HCT116 (cell line): ENCODE measurements around the gene PLCXD3. TPM values are rescaled to one million over a fixed set of nuclear protein-coding genes. Genes with fewer than 3 reads are reported as not detected.

Experiments
- ATAC-seq: fragments of 200-7000 bp; cut with Tn5 transposase; 2 replicates; pipeline ENCODE4 v1.9.1; 2020; ENCODE audit warnings: mild to moderate bottlenecking, moderate library complexity
- BruUV-seq: library from RNA; stranded (reverse); fragments of 400-500 nt; replicated peaks from 2 replicates; lab custom pipeline; 2021; lab: Mats Ljungman, UMichigan
- CTCF ChIA-PET: fragments of 300-600 bp; sonication (Branson Sonifier 250); formaldehyde crosslinking; loops from one replicate; lab custom pipeline; 2021; ENCODE audit warnings: antibody characterized with exemption; lab: Charles Lee
- POLR2A ChIA-PET: fragments of 300-600, 350-600 bp; sonication (Branson Sonifier 250); formaldehyde crosslinking; loops from one replicate; lab custom pipeline; 2021; ENCODE audit warnings: antibody characterized with exemption; lab: Charles Lee
- RAD21 ChIA-PET, 2 experiments: fragments of 300-600 bp; sonication (Branson Sonifier 250); formaldehyde crosslinking; loops; one replicate each; lab custom pipeline; 2023; ENCODE audit warnings: low total read pairs in 2 of 2; ENCODE audit not compliant: uncharacterized antibody in 2 of 2, unreplicated experiment in 2 of 2, low non-redundant PET in 1 of 2; lab: Charles Lee
- DNase-seq: peaks from one replicate; pipeline ENCODE4 v3.0.0-alpha.2; 2010; ENCODE audit warnings: low read depth, low spot score
- H2AFZ ChIP-seq: fragments of 200-600 bp; shearing (Covaris generic), sonication (generic); 2 replicates; pipeline ENCODE4 v1.6.1; 2017; ENCODE audit warnings: low read depth, mixed run types, mixed read lengths, antibody characterized with exemption, low read length; ENCODE audit not compliant: poor library complexity, severe bottlenecking
- H3K27ac ChIP-seq: 2 replicates; pipeline ENCODE4 v1.5.1; 2012; ENCODE audit warnings: low read depth, low read length
- H3K27me3 ChIP-seq: fragments of 200-600 bp; sonication (generic); 2 replicates; pipeline ENCODE4 v1.6.1; 2016; ENCODE audit warnings: mixed run types, low read length, mixed read lengths; ENCODE audit not compliant: insufficient read depth
- H3K36me3 ChIP-seq, 2 experiments: fragments of 200-500 bp in 1 of 2; fragments of 200-600 bp in 1 of 2; sonication (Bioruptor generic) in 1 of 2; sonication (generic) in 1 of 2; 2 replicates each; pipeline versions ENCODE4 v1.5.1 to v1.6.1; 2014 to 2016; ENCODE audit warnings: low read length in 2 of 2, inconsistent platforms in 1 of 2, mixed read lengths in 1 of 2, mixed run types in 1 of 2; ENCODE audit not compliant: insufficient read depth in 2 of 2, control insufficient read depth in 1 of 2
- H3K4me1 ChIP-seq, 2 experiments: fragments of 200-600 bp in 1 of 2; sonication (generic) in 1 of 2; 2 replicates each; pipeline versions ENCODE4 v1.5.1 to v1.6.1; 2012 to 2017; ENCODE audit warnings: low read length in 2 of 2, inconsistent platforms in 1 of 2, mild to moderate bottlenecking in 1 of 2, mixed read lengths in 1 of 2, mixed run types in 1 of 2, moderate library complexity in 1 of 2; ENCODE audit not compliant: insufficient read depth in 2 of 2, control insufficient read depth in 1 of 2
- H3K4me2 ChIP-seq: fragments of 200-600 bp; sonication (generic); 2 replicates; pipeline ENCODE4 v1.6.1; 2017; ENCODE audit warnings: mixed run types, low read length, mixed read lengths
- H3K4me3 ChIP-seq, 2 experiments: fragments of 200-600 bp in 1 of 2; sonication (generic) in 1 of 2; replicated peaks in 1 of 2; 2 replicates each; pipeline ENCODE4 v1.5.1; 2011 to 2016; ENCODE audit warnings: low read length in 2 of 2, control low read depth in 1 of 2, low read depth in 1 of 2, mild to moderate bottlenecking in 1 of 2, mixed read lengths in 1 of 2, mixed run types in 1 of 2
- H3K79me2 ChIP-seq: fragments of 200-600 bp; sonication (generic); 2 replicates; pipeline ENCODE4 v1.6.1; 2017; ENCODE audit warnings: mild to moderate bottlenecking, mixed run types, low read length, moderate library complexity, mixed read lengths; ENCODE audit not compliant: insufficient read depth
- H3K9ac ChIP-seq: fragments of 200-600 bp; sonication (generic); 2 replicates; pipeline ENCODE4 v1.6.1; 2016; ENCODE audit warnings: low read length, mixed read lengths
- H3K9me2 ChIP-seq: fragments of 200-600 bp; sonication (generic), shearing (Covaris generic); 2 replicates; pipeline ENCODE4 v1.6.1; 2017; ENCODE audit warnings: mixed run types, mild to moderate bottlenecking, moderate library complexity; ENCODE audit not compliant: insufficient read depth
- H3K9me3 ChIP-seq, 2 experiments: fragments of 200-500 bp in 1 of 2; fragments of 200-600 bp in 1 of 2; sonication (Bioruptor generic) in 1 of 2; sonication (generic) in 1 of 2; 2 replicates each; pipeline ENCODE4 v1.6.1; 2014 to 2017; ENCODE audit warnings: low read length in 2 of 2, mixed read lengths in 2 of 2, inconsistent platforms in 1 of 2, low read depth in 1 of 2, mild to moderate bottlenecking in 1 of 2, mixed run types in 1 of 2, moderate library complexity in 1 of 2; ENCODE audit not compliant: control insufficient read depth in 1 of 2, insufficient read depth in 1 of 2
- H4K20me1 ChIP-seq: fragments of 200-600 bp; sonication (generic), shearing (Covaris generic); 2 replicates; pipeline ENCODE4 v1.6.1; 2017; ENCODE audit warnings: mixed run types, mild to moderate bottlenecking, moderate library complexity; ENCODE audit not compliant: insufficient read depth
- CBX3 ChIP-seq: IDR thresholded peaks from 2 replicates; pipeline ENCODE4 v1.6.1; 2012; ENCODE audit warnings: low read depth
- EZH2 ChIP-seq: fragments of 200-600 bp; sonication (generic); IDR thresholded peaks from 2 replicates; pipeline ENCODE4 v1.6.1; 2017; ENCODE audit warnings: antibody characterized with exemption, mixed run types
- FOSL1 ChIP-seq: IDR thresholded peaks from 2 replicates; pipeline ENCODE4 v1.6.1; 2012; ENCODE audit warnings: low read depth
- POLR2A ChIP-seq: IDR thresholded peaks from 2 replicates; pipeline ENCODE4 v1.7.0; 2011; ENCODE audit warnings: borderline replicate concordance; ENCODE audit not compliant: insufficient read depth, insufficient read length; ENCODE audit errors: extremely low read depth
- RAD21 ChIP-seq: IDR thresholded peaks from 2 replicates; pipeline ENCODE4 v1.6.1; 2012; ENCODE audit warnings: low read depth, mild to moderate bottlenecking
- SP1 ChIP-seq: IDR thresholded peaks from 2 replicates; pipeline ENCODE4 v1.6.1; 2012; ENCODE audit warnings: low read depth
- TCF7L2 ChIP-seq: IDR thresholded peaks from 2 replicates; pipeline ENCODE4 v1.7.0; 2011; ENCODE audit warnings: borderline replicate concordance, inconsistent platforms; ENCODE audit not compliant: insufficient read depth, insufficient read length; ENCODE audit errors: extremely low read depth
- ZFX ChIP-seq: fragments of 450-650 bp; IDR thresholded peaks from 2 replicates; pipeline ENCODE4 v1.6.1; 2017
- intact Hi-C: fragments of 100-400 bp; cut with micrococcal nuclease; formaldehyde crosslinking; loops from 2 replicates; pipeline ENCODE4 v1.10.0; 2022
- total RNA-seq: library from RNA; stranded (reverse); gene quantifications from one replicate; pipeline ENCODE4 v1.2.1, GENCODE V29; 2021; ENCODE audit not compliant: unreplicated experiment
- TF ChIP-seq, protein P1 (sequence below): IDR thresholded peaks from 2 replicates; pipeline ENCODE4 v1.6.1; 2011; ENCODE audit warnings: mild to moderate bottlenecking, low read length, moderate library complexity; ENCODE audit not compliant: insufficient replicate concordance; ENCODE audit errors: extremely low read depth
- TF ChIP-seq, protein P2 (sequence below): IDR thresholded peaks from 2 replicates; pipeline ENCODE4 v1.6.1; 2012; ENCODE audit warnings: low read depth
- TF ChIP-seq, protein P3 (sequence below): IDR thresholded peaks from 2 replicates; pipeline ENCODE4 v1.6.1; 2012

Gene PLCXD3
- total RNA-seq, 1 experiment from 2014 or later: not detected

DNA sequence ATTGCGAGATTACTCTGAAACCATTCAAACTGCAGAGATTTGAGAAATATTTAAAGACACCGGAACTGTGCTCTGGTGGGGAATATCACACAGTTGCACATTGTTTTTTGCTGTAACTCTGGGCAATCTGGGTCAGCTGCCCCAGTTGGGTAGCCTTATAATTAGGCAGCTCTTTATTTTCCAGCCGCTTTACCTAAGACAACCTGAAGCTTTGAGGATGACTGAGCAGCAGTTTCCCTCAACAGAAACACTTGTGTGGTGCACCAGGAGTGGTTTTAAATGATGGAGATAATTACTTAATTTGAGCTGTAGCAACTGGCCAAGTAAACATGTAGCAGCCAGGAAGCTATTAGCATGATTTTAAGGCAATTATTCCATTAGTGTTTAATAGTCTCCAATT lies 2.9 kb downstream of the PLCXD3 start:
- ChIA-PET RAD21 (no interaction called here), CTCF (no interaction called here), POLR2A (no interaction called here)
- intact Hi-C loops: no loop called here
- H3K36me3 ChIP-seq: no peaks in the 10 kb centered on the region
- no peak for ATAC-seq
- DNase-seq: no peak
- no peak overlapping the region for H3K27ac ChIP-seq
- no peak overlapping the region for H3K9ac ChIP-seq
- H3K27me3 ChIP-seq: no peaks in the 10 kb centered on the region
- no peaks in the 10 kb centered on the region for H4K20me1 ChIP-seq
- H3K79me2 ChIP-seq: no peaks in the 10 kb centered on the region
- no TSS peak for BruUV-seq
- no peaks in the 10 kb centered on the region for H3K4me1 ChIP-seq
- H3K9me3 ChIP-seq: no peaks in the 10 kb centered on the region
- H3K4me2 ChIP-seq: no peak overlapping the region
- no peak overlapping the region for H2AFZ ChIP-seq
- TF ChIP-seq POLR2A: no peak
- no peak for TF ChIP-seq SP1
- TF ChIP-seq CBX3: no peak
- H3K4me3 ChIP-seq: no peak overlapping the region
- H3K9me2 ChIP-seq: no peaks in the 10 kb centered on the region

DNA sequence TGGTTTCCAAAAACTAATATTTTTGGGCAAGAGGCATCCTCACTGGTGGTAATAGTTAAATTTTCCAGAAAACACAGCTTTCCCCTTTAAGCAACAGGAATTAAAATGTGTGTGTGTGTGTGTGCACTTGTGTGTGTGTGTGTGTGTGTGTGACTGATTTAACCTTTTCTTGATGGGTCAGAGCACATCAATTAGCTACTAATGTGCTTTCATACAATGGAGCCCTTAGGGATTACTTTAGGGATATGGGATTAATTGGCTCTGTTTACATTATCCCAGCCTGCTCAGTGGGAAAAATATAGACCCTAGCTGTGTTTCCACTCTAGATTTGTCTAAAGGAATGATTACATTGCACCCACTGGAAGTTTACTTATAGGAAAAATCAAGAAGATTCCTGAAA lies 6.5 kb downstream of the PLCXD3 start:
- Histone ChIP-seq H2AFZ (no peak overlapping the region), H3K9ac (no peak overlapping the region), H3K4me2 (no peak overlapping the region), H3K27ac (no peak overlapping the region), H3K9me3 (no peaks in the 10 kb centered on the region), H3K4me1 (no peaks in the 10 kb centered on the region), H3K27me3 (no peaks in the 10 kb centered on the region; the same call in 1 of the 2 replicates), H3K9me2 (no peaks in the 10 kb centered on the region), H3K4me3 (no peak overlapping the region), H4K20me1 (no peaks in the 10 kb centered on the region), H3K79me2 (no peaks in the 10 kb centered on the region), H3K36me3 (no peaks in the 10 kb centered on the region)
- ATAC-seq: no peak
- CTCF ChIA-PET: no interaction called here
- intact Hi-C loops: no loop called here
- BruUV-seq: no TSS peak
- RAD21 ChIA-PET: no interaction called here
- no peak for DNase-seq
- POLR2A ChIA-PET: no interaction called here
- TF ChIP-seq, protein P1, sequence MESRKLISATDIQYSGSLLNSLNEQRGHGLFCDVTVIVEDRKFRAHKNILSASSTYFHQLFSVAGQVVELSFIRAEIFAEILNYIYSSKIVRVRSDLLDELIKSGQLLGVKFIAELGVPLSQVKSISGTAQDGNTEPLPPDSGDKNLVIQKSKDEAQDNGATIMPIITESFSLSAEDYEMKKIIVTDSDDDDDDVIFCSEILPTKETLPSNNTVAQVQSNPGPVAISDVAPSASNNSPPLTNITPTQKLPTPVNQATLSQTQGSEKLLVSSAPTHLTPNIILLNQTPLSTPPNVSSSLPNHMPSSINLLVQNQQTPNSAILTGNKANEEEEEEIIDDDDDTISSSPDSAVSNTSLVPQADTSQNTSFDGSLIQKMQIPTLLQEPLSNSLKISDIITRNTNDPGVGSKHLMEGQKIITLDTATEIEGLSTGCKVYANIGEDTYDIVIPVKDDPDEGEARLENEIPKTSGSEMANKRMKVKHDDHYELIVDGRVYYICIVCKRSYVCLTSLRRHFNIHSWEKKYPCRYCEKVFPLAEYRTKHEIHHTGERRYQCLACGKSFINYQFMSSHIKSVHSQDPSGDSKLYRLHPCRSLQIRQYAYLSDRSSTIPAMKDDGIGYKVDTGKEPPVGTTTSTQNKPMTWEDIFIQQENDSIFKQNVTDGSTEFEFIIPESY: no peak
- TF ChIP-seq, protein P2, sequence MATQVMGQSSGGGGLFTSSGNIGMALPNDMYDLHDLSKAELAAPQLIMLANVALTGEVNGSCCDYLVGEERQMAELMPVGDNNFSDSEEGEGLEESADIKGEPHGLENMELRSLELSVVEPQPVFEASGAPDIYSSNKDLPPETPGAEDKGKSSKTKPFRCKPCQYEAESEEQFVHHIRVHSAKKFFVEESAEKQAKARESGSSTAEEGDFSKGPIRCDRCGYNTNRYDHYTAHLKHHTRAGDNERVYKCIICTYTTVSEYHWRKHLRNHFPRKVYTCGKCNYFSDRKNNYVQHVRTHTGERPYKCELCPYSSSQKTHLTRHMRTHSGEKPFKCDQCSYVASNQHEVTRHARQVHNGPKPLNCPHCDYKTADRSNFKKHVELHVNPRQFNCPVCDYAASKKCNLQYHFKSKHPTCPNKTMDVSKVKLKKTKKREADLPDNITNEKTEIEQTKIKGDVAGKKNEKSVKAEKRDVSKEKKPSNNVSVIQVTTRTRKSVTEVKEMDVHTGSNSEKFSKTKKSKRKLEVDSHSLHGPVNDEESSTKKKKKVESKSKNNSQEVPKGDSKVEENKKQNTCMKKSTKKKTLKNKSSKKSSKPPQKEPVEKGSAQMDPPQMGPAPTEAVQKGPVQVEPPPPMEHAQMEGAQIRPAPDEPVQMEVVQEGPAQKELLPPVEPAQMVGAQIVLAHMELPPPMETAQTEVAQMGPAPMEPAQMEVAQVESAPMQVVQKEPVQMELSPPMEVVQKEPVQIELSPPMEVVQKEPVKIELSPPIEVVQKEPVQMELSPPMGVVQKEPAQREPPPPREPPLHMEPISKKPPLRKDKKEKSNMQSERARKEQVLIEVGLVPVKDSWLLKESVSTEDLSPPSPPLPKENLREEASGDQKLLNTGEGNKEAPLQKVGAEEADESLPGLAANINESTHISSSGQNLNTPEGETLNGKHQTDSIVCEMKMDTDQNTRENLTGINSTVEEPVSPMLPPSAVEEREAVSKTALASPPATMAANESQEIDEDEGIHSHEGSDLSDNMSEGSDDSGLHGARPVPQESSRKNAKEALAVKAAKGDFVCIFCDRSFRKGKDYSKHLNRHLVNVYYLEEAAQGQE: no peak
- TF ChIP-seq FOSL1 (no peak), RAD21 (no peak), EZH2 (no peak), SP1 (no peak), CBX3 (no peak), TCF7L2 (no peak), ZFX (no peak)
- TF ChIP-seq, protein P3, sequence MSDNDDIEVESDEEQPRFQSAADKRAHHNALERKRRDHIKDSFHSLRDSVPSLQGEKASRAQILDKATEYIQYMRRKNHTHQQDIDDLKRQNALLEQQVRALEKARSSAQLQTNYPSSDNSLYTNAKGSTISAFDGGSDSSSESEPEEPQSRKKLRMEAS: no peak
